GM13977 (cell line): ENCODE measurements around the gene GPR148.

Experiments
- DNase-seq: peaks from one replicate; pipeline ENCODE4 v3.0.0; 2012; ENCODE audit warnings: low spot score
- in situ Hi-C: fragments of 300-500 bp; cut with MboI; formaldehyde crosslinking; loops from one replicate; pipeline ENCODE4 v1.12.0; 2022; ENCODE audit warnings: low sequenced_read_pairs, low pct_unique_long_range_greater_than_20kb, mixed read lengths, inconsistent platforms; ENCODE audit not compliant: unreplicated experiment
- TF ChIP-seq, protein P1 (sequence below): IDR thresholded peaks from 2 replicates; pipeline ENCODE4 v1.5.1; 2012; ENCODE audit warnings: mild to moderate bottlenecking, control low read depth; ENCODE audit not compliant: insufficient read depth; ENCODE audit errors: extremely low read depth, missing control alignments

GPR148 gene

DNA sequence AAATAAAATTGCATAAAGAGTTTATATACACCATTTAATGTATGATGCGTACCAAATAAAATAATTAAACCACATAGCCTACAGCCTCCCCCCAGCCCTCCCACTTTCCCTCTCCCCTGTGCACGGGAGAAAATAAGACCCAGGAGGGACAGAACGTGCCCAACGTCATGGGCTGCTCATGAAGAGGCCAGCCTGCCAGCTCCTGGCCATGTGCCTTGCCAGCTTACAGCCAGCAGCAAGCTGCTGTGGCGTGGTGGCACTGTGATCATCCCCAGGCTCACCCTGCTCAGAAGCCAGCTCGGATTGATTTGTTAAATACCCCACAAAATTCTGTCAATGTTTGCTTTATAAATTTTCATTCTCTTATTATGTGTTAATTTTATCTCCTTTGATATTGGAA is 7.6 kb downstream of the GPR148 start:
- no peak for DNase-seq
- TF ChIP-seq, protein P1, sequence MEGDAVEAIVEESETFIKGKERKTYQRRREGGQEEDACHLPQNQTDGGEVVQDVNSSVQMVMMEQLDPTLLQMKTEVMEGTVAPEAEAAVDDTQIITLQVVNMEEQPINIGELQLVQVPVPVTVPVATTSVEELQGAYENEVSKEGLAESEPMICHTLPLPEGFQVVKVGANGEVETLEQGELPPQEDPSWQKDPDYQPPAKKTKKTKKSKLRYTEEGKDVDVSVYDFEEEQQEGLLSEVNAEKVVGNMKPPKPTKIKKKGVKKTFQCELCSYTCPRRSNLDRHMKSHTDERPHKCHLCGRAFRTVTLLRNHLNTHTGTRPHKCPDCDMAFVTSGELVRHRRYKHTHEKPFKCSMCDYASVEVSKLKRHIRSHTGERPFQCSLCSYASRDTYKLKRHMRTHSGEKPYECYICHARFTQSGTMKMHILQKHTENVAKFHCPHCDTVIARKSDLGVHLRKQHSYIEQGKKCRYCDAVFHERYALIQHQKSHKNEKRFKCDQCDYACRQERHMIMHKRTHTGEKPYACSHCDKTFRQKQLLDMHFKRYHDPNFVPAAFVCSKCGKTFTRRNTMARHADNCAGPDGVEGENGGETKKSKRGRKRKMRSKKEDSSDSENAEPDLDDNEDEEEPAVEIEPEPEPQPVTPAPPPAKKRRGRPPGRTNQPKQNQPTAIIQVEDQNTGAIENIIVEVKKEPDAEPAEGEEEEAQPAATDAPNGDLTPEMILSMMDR: no peak
- in situ Hi-C loops: no loop called here

DNA sequence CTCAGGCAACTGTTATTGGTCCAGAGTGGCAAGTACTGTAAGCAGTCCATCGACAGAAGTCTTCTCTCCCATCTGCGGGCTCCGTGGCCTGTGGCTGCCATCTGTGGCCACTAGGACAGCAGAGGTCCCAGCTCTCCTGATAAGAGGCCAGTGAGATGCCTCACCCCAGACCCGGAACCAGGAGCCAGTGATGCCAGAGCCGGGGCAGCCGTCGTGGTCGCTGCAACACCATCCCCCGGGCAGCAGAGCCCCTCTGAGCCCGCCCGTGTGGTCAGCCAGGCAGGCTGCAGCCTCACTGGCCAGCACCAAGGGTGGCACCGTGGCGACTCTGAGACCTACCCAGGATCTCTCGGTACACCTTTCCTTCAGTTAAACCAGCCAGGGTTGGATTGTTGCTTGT is 8.7 kb downstream of the GPR148 start:
- no peak for DNase-seq
- in situ Hi-C loops: no loop called here
- TF ChIP-seq, protein P1: no peak

DNA sequence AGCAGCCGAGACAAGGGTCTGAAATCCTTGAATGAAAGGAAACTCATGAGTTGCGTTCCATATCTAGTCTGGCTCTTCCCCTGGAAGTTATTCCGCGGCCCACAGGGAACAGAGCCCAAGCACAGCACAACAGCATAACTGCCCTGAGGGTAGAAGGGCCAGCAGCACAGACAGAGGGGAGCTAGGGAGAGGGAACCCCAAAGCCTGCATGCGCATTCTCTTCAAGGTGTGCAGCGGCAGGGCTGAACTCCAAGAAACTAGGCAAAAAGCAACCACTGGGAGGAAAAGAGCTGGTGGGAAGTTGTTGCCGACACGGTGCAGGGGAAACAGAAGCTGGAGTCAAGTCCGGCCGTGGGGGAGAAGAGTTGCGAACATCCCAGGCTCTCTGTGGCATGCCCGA is 11.8 kb downstream of the GPR148 start:
- in situ Hi-C loops: no loop called here
- no peak for DNase-seq
- TF ChIP-seq, protein P1: no peak

DNA sequence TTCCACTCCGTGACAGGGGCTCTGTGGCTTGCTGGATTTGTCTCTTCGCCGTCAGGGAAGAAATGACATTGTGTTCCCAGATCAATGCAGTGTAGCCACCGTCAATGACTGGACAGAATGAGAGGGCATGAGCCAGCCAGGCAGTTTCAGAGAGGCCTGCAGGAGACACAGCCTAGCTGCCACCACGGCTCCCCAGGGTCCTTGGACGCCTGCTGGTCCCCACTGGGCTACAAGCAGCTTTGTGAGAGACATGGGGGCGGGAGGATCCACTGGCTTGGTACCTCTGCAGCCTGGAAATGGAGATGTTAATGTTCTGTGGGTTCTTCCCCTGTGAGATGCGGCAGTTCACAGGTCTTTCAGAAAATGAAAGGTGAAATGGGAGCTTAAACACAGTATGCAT is 14.4 kb downstream of the GPR148 start:
- TF ChIP-seq, protein P1: no peak
- DNase-seq: no peak
- in situ Hi-C loops: no loop called here

DNA sequence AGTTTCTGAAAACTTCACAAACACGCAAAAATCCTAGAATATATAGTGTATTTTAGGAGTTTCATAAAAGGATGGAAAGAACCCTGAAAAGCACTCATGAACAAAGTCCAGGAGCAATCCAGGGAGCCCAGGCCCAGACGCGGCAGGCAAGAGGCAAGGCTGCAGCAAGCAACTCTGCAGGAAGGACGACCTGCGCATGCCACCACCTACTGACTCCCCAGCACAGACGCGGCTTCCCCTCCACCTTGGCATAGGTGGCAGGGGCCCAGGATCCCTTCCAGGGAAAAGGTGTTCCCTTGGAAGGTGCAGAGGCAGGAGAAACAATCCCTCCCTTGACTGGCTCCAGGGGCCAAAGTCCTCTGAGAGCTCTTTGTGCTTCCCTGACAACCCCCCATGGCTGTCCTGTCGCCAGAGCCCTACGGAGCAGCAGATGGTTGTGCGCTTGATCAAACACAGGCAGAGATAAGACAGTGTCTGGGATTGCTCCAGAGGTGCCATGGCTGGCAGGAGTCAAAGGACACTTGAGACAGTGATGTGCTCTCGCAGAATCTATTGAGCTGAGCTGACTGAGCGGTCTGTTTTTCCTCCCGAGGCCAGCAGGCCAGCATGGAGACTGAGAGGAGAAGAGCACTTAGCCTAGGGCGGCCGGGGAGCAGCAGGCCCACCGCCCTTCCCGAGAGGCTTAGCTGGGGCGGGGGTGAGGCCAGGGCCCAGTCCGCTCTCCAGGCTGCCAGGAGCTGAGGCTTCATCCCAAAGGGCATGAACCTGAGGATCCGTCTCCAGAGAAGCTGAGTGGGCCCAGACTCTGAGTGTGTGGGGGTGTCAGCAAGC is 15.6 kb downstream of the GPR148 start:
- TF ChIP-seq, protein P1: no peak
- no peak for DNase-seq
- in situ Hi-C loops: no loop called here

DNA sequence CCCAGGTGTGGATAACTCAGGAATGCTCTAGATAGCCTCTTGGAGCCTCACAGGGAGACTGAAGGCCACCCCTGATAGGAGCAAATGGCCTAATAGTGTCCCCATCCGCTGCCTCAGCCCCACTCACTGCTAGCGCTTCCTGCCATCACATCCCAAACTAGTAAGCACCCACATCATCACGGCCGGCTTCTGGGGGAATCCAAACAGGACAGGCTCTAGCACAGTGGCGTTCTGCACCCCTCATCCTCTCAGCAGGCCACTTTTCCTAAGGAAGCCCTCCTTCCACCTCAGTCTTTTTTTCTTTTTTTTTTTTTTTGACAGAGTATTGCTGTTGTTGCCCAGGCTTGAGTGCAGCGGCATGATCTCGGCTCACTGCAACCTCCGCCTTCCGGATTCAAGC is 20.2 kb downstream of the GPR148 start:
- DNase-seq: no peak
- TF ChIP-seq, protein P1: no peak
- in situ Hi-C loops: no loop called here
